22Rv1 (cell line): ENCODE measurements around the gene THSD4.

ENCODE experiments used
- CTCF ChIP-seq: fragments of 450-650 bp; IDR thresholded peaks from 2 replicates; pipeline ENCODE4 v1.5.1; 2017; ENCODE audit warnings: mild to moderate bottlenecking
- ZFX ChIP-seq: fragments of 450-650 bp; IDR thresholded peaks from 2 replicates; pipeline ENCODE4 v1.6.1; 2017; ENCODE audit warnings: antibody characterized with exemption, borderline replicate concordance

GRCh38 chr15:71146580-71146982 is 31.3 kb downstream of the THSD4 start:
- TF ChIP-seq CTCF: no peak
- TF ChIP-seq ZFX: no peak
